ENCODE measurements around the gene WDR93.
A peak's percentile ranks its signal among the peaks of the same experiment; 100 is the strongest.

Gene WDR93

GRCh38 chr15:89743011-89743410 is 52.4 kb downstream of the WDR93 start (continued):
- TF ChIP-seq ZBTB7A (tag by site-specific recombination; IDR thresholded peaks at IDR 0.05; ENCODE audit: low read depth), result no peak

DNA sequence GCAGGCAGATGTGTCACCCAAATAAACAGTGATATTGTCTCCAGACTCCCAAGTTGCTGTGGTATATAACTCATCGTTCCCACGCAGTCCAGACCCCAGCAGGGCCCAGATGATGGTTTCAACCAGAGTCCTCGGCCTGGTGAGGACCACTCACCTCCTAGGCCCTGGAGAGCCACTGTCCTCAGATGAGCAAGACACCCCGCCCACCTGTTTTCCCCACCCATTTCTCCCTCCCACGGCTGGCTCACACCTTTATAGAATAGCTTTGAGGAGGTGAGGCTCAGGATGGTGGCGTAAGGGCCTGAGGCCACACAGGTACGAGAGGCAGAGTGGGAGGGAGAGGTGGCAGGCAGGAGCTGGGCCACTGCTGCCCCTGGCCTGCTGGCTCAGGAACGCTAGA is 53.0 kb downstream of the WDR93 start:
- Histone ChIP-seq H3K9me3 (ENCODE audit: control insufficient read depth, insufficient read depth, low read depth, low read length) (no peaks in the 10 kb centered on the region), H3K27ac (ENCODE audit: extremely low read depth, low read depth, low read length) (no peak overlapping the region), H3K4me1 (ENCODE audit: control insufficient read depth, insufficient read depth, low read length) (no peaks in the 10 kb centered on the region), H3K4me3 (ENCODE audit: low read depth, low read length) (no peak overlapping the region), H3K36me3 (ENCODE audit: control insufficient read depth in 2 of 2, insufficient read depth in 1 of 2, low read length in 2 of 2) (no peaks in the 10 kb centered on the region; a peak in 1 of 3 replicates)
- TF ChIP-seq HIC1 (tag by site-specific recombination; IDR thresholded peaks at IDR 0.05), result no peak
- TF ChIP-seq ZFHX2 (tag by site-specific recombination; conservative IDR thresholded peaks at IDR 0.05), result 0 out of 2 replicates have a peak, but pooled peaks have one; percentile 14
- TF ChIP-seq ZSCAN4 (tag by site-specific recombination; IDR thresholded peaks at IDR 0.05), result no peak
- peak; percentile 29; the same call in 1 of the 2 replicates for TF ChIP-seq EGR2 (tag by site-specific recombination; IDR thresholded peaks at IDR 0.05; ENCODE audit: low read depth)
- TF ChIP-seq ZNF571 (tag by site-specific recombination; IDR thresholded peaks at IDR 0.05), result no peak
- TF ChIP-seq, protein P1, sequence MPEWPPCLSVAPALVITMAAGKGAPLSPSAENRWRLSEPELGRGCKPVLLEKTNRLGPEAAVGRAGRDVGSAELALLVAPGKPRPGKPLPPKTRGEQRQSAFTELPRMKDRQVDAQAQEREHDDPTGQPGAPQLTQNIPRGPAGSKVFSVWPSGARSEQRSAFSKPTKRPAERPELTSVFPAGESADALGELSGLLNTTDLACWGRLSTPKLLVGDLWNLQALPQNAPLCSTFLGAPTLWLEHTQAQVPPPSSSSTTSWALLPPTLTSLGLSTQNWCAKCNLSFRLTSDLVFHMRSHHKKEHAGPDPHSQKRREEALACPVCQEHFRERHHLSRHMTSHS (tag by site-specific recombination; IDR thresholded peaks at IDR 0.05), result no peak
- POLR2A ChIA-PET, result no interaction called here
- CTCF ChIA-PET, result interaction anchor here (0.5 to 4.0 kb wide), 6 partner anchors 13 to 229 kb away, joined by 3 to 73 read pairs (median 3); no protein-coding TSS in a partner anchor

DNA sequence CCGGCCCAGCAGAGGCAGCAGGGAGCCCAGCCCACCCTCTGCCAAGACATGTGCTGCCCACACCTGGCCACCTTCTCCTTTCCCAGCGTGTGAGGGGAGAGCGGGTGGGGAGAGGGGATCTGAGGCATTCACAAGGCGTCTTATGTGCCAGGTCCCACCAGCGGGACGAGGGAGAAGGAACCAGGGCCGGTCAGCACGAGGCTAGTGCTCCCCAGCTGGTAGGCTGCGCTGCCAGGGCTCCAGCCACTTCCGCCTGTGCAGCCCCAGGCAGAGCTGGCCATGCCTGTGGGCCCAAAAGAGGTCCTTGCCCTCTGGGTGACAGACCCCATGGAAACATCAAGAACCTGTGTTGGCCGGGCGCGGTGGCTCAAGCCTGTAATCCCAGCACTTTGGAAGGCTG is 54.5 kb downstream of the WDR93 start:
- Histone ChIP-seq H3K27ac (ENCODE audit: extremely low read depth, low read depth, low read length) (no peak overlapping the region), H3K4me3 (ENCODE audit: low read depth, low read length) (no peak overlapping the region), H3K4me1 (ENCODE audit: control insufficient read depth, insufficient read depth, low read length) (peaks cover 7% of the 10 kb centered on the region; the same call in 1 of the 2 replicates), H3K36me3 (ENCODE audit: control insufficient read depth in 2 of 2, insufficient read depth in 1 of 2, low read length in 2 of 2) (no peaks in the 10 kb centered on the region; a peak in 1 of 3 replicates), H3K9me3 (ENCODE audit: control insufficient read depth, insufficient read depth, low read depth, low read length) (no peaks in the 10 kb centered on the region)
- TF ChIP-seq ZIC2 (tag by site-specific recombination; IDR thresholded peaks at IDR 0.05) (no peak), ZNF350 (tag by site-specific recombination; IDR thresholded peaks at IDR 0.05) (no peak), ZNF114 (tag by site-specific recombination; IDR thresholded peaks at IDR 0.05) (no peak), ZNF354C (tag by site-specific recombination; IDR thresholded peaks at IDR 0.05; ENCODE audit: borderline replicate concordance, low read depth) (no peak), ZNF184 (tag by site-specific recombination; IDR thresholded peaks at IDR 0.05) (no peak), ZNF514 (tag by site-specific recombination; IDR thresholded peaks at IDR 0.05) (no peak), GLI4 (tag by site-specific recombination; IDR thresholded peaks at IDR 0.05) (no peak)
- TF ChIP-seq, protein P2, sequence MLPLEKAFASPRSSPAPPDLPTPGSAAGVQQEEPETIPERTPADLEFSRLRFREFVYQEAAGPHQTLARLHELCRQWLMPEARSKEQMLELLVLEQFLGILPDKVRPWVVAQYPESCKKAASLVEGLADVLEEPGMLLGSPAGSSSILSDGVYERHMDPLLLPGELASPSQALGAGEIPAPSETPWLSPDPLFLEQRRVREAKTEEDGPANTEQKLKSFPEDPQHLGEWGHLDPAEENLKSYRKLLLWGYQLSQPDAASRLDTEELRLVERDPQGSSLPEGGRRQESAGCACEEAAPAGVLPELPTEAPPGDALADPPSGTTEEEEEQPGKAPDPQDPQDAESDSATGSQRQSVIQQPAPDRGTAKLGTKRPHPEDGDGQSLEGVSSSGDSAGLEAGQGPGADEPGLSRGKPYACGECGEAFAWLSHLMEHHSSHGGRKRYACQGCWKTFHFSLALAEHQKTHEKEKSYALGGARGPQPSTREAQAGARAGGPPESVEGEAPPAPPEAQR (tag by site-specific recombination; IDR thresholded peaks at IDR 0.05), result no peak
- ChIA-PET POLR2A (no interaction called here), CTCF (interaction anchor here (0.6 to 1.1 kb wide), 3 partner anchors 15 to 583 kb away, joined by 3 to 6 read pairs (median 6); no protein-coding TSS in a partner anchor)
